Measurements from ENCODE around the gene ATAD3C.
"Not testable (repeated sequence)": the region's sequence is repeated elsewhere in the genome, so short reads cannot be mapped to it uniquely, and the experiment has no call there.

The ATAD3C gene

GRCh38 chr1:1487701-1488100, 38.2 kb downstream of the ATAD3C start:
- H3K27ac ChIP-seq = no peak overlapping the region
- H3K4me3 ChIP-seq = no peak overlapping the region

- H3K27ac ChIP-seq = no peak overlapping the region
- H3K4me3 ChIP-seq = no peak overlapping the region
These were observed 39.7 kb downstream of the ATAD3C start for GRCh38 chr1:1489231-1489630.

GRCh38 chr1:1489861-1490260, 40.4 kb downstream of the ATAD3C start:
- Histone ChIP-seq H3K27ac (no peak overlapping the region), H3K4me3 (no peak overlapping the region)

GRCh38 chr1:1490633-1491230, 41.2 kb downstream of the ATAD3C start:
- Histone ChIP-seq H3K27ac (no peak overlapping the region), H3K4me3 (no peak overlapping the region)

- no peak overlapping the region for H3K4me3 ChIP-seq
- no peak overlapping the region for H3K27ac ChIP-seq
These were observed 42.1 kb downstream of the ATAD3C start for GRCh38 chr1:1491601-1492000.

- H3K27ac ChIP-seq, H3K4me3 ChIP-seq: not testable (repeated sequence)
These were observed 44.8 kb downstream of the ATAD3C start for GRCh38 chr1:1494311-1494710.

- not testable (repeated sequence) for H3K4me3 ChIP-seq, H3K27ac ChIP-seq
These were observed 46.0 kb downstream of the ATAD3C start for GRCh38 chr1:1495461-1495975.

- H3K27ac ChIP-seq = peak overlapping the region in 17 of 21 experiments; percentile 12 to 79 (median 62)
- peak overlapping the region in 2 of 7 experiments; percentile 10 to 23 for H3K4me3 ChIP-seq
These were observed 55.4 kb downstream of the ATAD3C start for GRCh38 chr1:1504777-1505365.

- peak overlapping the region in 18 of 21 experiments; percentile 12 to 79 (median 62) for H3K27ac ChIP-seq
- peak overlapping the region in 2 of 7 experiments; percentile 10 to 23 for H3K4me3 ChIP-seq
These were observed 55.9 kb downstream of the ATAD3C start for GRCh38 chr1:1505366-1505798.

- H3K27ac ChIP-seq = peak overlapping the region in 16 of 21 experiments; percentile 12 to 79 (median 60)
These were observed 56.3 kb downstream of the ATAD3C start for GRCh38 chr1:1505801-1506200.

GRCh38 chr1:1507305-1507704, 57.8 kb downstream of the ATAD3C start:
- Histone ChIP-seq H3K27ac (no peak overlapping the region), H3K4me3 (no peak overlapping the region)

More at GRCh38 chr1:1505801-1506200, 56.3 kb downstream of the ATAD3C start:
- H3K4me3 ChIP-seq = peak overlapping the region in 1 of 7 experiments; percentile 10

GRCh38 chr1:1508775-1509464, 59.4 kb downstream of the ATAD3C start:
- not testable (repeated sequence) for H3K27ac ChIP-seq, H3K4me3 ChIP-seq

GRCh38 chr1:1509465-1509850, 60.0 kb downstream of the ATAD3C start:
- not testable (repeated sequence) for H3K4me3 ChIP-seq, H3K27ac ChIP-seq

GRCh38 chr1:1510912-1511532, 61.5 kb downstream of the ATAD3C start:
- H3K4me3 ChIP-seq = peak overlapping the region; percentile 66 to 95 (median 87)
- peak overlapping the region; percentile 58 to 98 (median 95) for H3K27ac ChIP-seq

- H3K4me3 ChIP-seq = peak within 1 kb of the TSS; percentile 66 to 95 (median 87)
- peak within 1 kb of the TSS; percentile 58 to 98 (median 95) for H3K27ac ChIP-seq
These were observed 62.2 kb downstream of the ATAD3C start, which contains the start of gene ATAD3A for GRCh38 chr1:1511533-1512285. TSS of gene ATAD3A (plus strand) at chr1:1512162. CDS start at chr1:1512269, 107 bp downstream.

- peak overlapping the region in 18 of 21 experiments; percentile 78 to 98 (median 95) for H3K27ac ChIP-seq
These were observed 62.9 kb downstream of the ATAD3C start for GRCh38 chr1:1512425-1512824.

GRCh38 chr1:1513675-1514074, 64.2 kb downstream of the ATAD3C start:
- H3K4me3 ChIP-seq, H3K27ac ChIP-seq: not testable (repeated sequence)

More at GRCh38 chr1:1512425-1512824, 62.9 kb downstream of the ATAD3C start:
- peak overlapping the region; percentile 66 to 95 (median 87) for H3K4me3 ChIP-seq

GRCh38 chr1:1514376-1514775, 64.9 kb downstream of the ATAD3C start:
- not testable (repeated sequence) for H3K4me3 ChIP-seq, H3K27ac ChIP-seq

- not testable (repeated sequence) for H3K27ac ChIP-seq, H3K4me3 ChIP-seq
These were observed 67.4 kb downstream of the ATAD3C start for GRCh38 chr1:1516923-1517322.

All from skin epidermis (tissue), 12 donors.